ENCODE data around the gene EN2.

GRCh38 chr7:155451840-155452239 lies 6.1 kb upstream of the EN2 start:
- TF ChIP-seq CTCF (IDR thresholded peaks at IDR 0.05) (no peak), POLR2A (IDR thresholded peaks at IDR 0.05) (no peak)
